Prostate gland (tissue), 2 donors: ENCODE data around the gene IGSF8. TPM values are rescaled to one million over a fixed set of nuclear protein-coding genes. Genes with fewer than 3 reads are reported as not detected.

ENCODE experiments used
- DNase-seq: peaks from one replicate; pipeline ENCODE4 v3.0.0-alpha.2; 2019; ENCODE audit warnings: low spot score
- H3K27ac ChIP-seq, 2 donors: fragments of 200-600 bp; sonication (generic); 2 replicates each; pipeline ENCODE4 v1.5.1; 2017 to 2019
- H3K27me3 ChIP-seq: fragments of 200-600 bp; sonication (generic); replicated peaks from 2 replicates; pipeline ENCODE4 v1.5.1; 2019; ENCODE audit not compliant: insufficient read depth
- H3K36me3 ChIP-seq, 2 donors: fragments of 200-600 bp; sonication (generic); 1 replicate in 1 of 2; 2 replicates in 1 of 2; pipeline versions ENCODE4 v1.5.1 to v1.8.1; 2017 to 2019
- H3K4me1 ChIP-seq: fragments of 200-600 bp; sonication (generic); replicated peaks from 2 replicates; pipeline ENCODE4 v1.5.1; 2019
- H3K4me3 ChIP-seq, 2 donors: fragments of 200-600 bp; sonication (generic); 2 replicates each; pipeline ENCODE4 v1.5.1; 2017 to 2019
- H3K9me3 ChIP-seq: fragments of 200-600 bp; sonication (generic); 2 replicates; pipeline ENCODE4 v1.5.1; 2017
- POLR2A ChIP-seq: fragments of 450-650 bp; IDR thresholded peaks from one replicate; pipeline ENCODE4 v1.6.1; 2016; ENCODE audit warnings: antibody characterized with exemption, mild to moderate bottlenecking
- POLR2AphosphoS5 ChIP-seq: sonication (generic); formaldehyde crosslinking; IDR thresholded peaks from one replicate; pipeline ENCODE4 v1.6.1; 2017; ENCODE audit warnings: antibody characterized with exemption
- WGBS: methylation state at CpG from one replicate; pipeline ENCODE4 v1.1.5; 2018; 5-methylcytosine and 5-hydroxymethylcytosine counted together
- intact Hi-C: fragments of 100-400 bp; cut with DNase I; formaldehyde crosslinking; loops from one replicate; pipeline ENCODE4 v1.14.2; 2022
- total RNA-seq, 2 donors: library from RNA; depleted of rRNA; stranded (reverse); fragments of >200 nt; gene quantifications; one replicate each; pipeline ENCODE4 v1.1.0, GENCODE V29; 2016
- TF ChIP-seq, protein P1 (sequence below), 4 experiments: fragments of 200-600 bp in 2 of 4; fragments of 450-650 bp in 2 of 4; sonication (generic) in 2 of 4; IDR thresholded peaks; 1 replicate in 3 of 4; 2 replicates in 1 of 4; pipeline ENCODE4 v1.5.1; 2016 to 2019; ENCODE audit warnings: antibody characterized with exemption in 4 of 4, mild to moderate bottlenecking in 2 of 4, moderate library complexity in 2 of 4

IGSF8 gene
- total RNA-seq, 2 donors from 2014 or later: 35.9 to 101 TPM

DNA sequence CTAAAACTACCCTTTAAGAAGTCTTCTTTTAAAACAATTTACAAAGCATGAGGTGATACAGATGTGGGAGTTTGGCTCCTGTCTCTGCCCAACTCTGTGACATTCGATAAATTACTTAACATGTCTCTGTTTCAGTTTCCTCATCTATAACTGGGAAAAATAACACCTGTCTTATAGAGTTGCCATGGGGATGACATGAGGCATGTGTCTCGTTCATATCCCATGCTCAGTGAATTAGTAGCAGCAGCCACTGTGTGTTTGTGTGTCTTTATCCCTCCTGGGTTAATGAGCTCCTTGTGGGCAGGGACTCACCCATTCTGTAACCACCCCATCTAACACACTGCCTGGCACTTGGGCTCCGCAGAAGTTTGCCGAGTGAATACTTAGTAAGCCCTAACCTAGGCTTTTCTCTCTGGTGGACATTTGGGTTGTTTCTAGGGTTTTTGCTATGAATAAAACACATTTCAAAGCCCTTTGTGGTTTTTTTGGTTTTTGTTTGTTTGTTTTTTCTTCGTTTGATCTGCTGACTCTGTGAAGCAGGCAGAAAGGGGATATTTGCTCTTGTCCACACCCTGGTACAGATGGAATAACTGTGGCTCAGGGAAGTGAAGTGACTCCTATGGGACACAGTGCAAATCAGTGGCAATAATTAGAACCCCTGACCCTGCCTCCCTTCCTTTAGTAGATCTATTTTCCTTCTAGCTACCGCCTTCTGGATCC lies 17.9 kb downstream of the IGSF8 start:
- Histone ChIP-seq H3K9me3 (no peaks in the 10 kb centered on the region), H3K27me3 (no peaks in the 10 kb centered on the region), H3K4me1 (no peaks in the 10 kb centered on the region), H3K4me3 (no peak overlapping the region), H3K27ac (no peak overlapping the region), H3K36me3 (no peaks in the 10 kb centered on the region)
- intact Hi-C loops: loop anchor here (5.0 kb wide), 1 partner anchor 33 kb away; no protein-coding TSS in a partner anchor
- TF ChIP-seq POLR2A: no peak
- TF ChIP-seq POLR2AphosphoS5: no peak
- TF ChIP-seq, protein P1, sequence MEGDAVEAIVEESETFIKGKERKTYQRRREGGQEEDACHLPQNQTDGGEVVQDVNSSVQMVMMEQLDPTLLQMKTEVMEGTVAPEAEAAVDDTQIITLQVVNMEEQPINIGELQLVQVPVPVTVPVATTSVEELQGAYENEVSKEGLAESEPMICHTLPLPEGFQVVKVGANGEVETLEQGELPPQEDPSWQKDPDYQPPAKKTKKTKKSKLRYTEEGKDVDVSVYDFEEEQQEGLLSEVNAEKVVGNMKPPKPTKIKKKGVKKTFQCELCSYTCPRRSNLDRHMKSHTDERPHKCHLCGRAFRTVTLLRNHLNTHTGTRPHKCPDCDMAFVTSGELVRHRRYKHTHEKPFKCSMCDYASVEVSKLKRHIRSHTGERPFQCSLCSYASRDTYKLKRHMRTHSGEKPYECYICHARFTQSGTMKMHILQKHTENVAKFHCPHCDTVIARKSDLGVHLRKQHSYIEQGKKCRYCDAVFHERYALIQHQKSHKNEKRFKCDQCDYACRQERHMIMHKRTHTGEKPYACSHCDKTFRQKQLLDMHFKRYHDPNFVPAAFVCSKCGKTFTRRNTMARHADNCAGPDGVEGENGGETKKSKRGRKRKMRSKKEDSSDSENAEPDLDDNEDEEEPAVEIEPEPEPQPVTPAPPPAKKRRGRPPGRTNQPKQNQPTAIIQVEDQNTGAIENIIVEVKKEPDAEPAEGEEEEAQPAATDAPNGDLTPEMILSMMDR (IDR thresholded peaks at IDR 0.05): no peak
- DNase-seq: no peak
- WGBS: 55% methylated on average over 6 of the region's 6 CpGs

DNA sequence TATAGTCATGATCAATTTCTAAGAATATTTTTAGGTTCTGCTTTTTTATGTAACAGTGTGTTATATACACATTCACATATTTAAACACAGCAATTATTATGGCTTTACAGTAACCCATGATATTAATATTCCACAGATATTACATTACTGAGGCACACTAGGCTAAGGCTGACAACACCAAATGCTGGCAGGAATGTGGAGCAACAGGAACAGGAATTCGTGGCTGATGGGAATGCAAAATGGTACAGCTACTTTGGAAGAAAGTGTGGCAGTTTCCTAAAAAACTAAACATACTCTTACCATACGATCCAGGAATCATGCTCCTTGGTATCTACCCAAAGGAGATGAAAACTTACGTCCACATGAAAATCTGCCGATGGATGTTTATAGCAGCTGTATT lies 19.0 kb downstream of the IGSF8 start:
- intact Hi-C loops: no loop called here
- Histone ChIP-seq H3K4me3 (no peak overlapping the region), H3K27me3 (no peaks in the 10 kb centered on the region), H3K9me3 (no peaks in the 10 kb centered on the region), H3K4me1 (no peaks in the 10 kb centered on the region), H3K27ac (no peak overlapping the region), H3K36me3 (no peaks in the 10 kb centered on the region)
- 65% methylated on average over 4 of the region's 4 CpGs for WGBS
- no peak for TF ChIP-seq POLR2A
- TF ChIP-seq, protein P1 (IDR thresholded peaks at IDR 0.05): no peak
- no peak for TF ChIP-seq POLR2AphosphoS5
- DNase-seq: no peak

DNA sequence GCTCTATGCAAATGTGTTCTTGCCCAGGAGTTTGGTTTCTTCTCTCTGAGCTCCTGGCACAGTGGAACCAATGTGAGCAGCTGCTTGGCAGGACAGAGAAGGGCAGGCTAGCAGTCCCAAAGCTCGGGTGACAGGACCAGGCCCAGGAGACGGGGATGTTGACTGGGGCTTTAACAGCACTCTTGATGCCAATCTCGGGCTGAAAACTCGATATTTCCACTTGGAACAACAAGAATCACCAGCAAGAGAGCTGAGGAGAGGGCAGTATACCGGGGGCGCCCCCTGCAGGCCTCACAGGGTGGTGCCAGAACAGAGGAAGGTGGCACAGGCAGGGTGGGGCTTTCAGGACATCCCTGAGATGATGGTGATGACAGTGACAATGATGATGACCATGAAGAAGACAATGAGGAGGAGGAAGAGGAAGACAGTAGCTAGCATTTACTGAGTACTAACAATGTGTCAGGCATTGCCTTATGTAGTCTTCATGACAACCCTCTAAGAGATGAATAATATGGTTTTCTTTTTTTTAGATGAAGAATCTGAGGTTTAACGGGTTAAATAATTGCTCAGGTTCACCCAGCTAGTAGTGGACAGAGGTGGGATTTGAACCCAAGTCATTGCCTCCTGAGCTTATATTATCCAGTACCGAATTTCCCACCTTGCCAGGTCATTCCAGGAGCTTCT lies 19.8 kb downstream of the IGSF8 start:
- no peaks in the 10 kb centered on the region for H3K9me3 ChIP-seq
- TF ChIP-seq, protein P1 (IDR thresholded peaks at IDR 0.05): peak; percentile 11 to 41 (median 38)
- no peak for TF ChIP-seq POLR2AphosphoS5
- DNase-seq: no peak
- no peaks in the 10 kb centered on the region for H3K4me1 ChIP-seq
- 20% methylated on average over 8 of the region's 8 CpGs for WGBS
- intact Hi-C loops: no loop called here
- no peak overlapping the region for H3K27ac ChIP-seq
- no peaks in the 10 kb centered on the region for H3K27me3 ChIP-seq
- no peak overlapping the region for H3K4me3 ChIP-seq
- no peaks in the 10 kb centered on the region for H3K36me3 ChIP-seq

DNA sequence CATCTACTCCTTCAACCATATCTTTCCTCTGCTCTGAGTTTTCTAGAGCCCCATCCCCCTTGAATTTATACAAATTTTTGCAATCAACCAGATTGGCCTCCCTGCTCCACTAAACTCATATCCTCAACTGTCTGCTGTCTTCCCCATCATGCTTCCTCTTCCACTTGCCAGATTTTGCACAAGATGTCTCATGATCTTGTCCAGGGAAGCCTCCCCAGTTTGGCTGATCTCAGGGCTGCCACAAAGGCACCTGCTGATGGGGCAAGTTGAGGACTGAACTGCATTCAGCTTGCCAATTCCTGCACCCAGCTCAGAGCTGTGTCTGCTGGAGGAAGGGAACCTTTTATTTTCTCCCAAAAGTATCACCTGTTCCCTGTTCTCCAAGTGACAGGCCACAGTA lies 20.9 kb downstream of the IGSF8 start:
- intact Hi-C loops: no loop called here
- TF ChIP-seq POLR2AphosphoS5 (no peak), POLR2A (no peak)
- TF ChIP-seq, protein P1 (IDR thresholded peaks at IDR 0.05): no peak
- Histone ChIP-seq H3K27ac (no peak overlapping the region), H3K36me3 (no peaks in the 10 kb centered on the region), H3K9me3 (no peaks in the 10 kb centered on the region), H3K27me3 (no peaks in the 10 kb centered on the region), H3K4me3 (no peak overlapping the region), H3K4me1 (no peaks in the 10 kb centered on the region)
- DNase-seq: no peak

DNA sequence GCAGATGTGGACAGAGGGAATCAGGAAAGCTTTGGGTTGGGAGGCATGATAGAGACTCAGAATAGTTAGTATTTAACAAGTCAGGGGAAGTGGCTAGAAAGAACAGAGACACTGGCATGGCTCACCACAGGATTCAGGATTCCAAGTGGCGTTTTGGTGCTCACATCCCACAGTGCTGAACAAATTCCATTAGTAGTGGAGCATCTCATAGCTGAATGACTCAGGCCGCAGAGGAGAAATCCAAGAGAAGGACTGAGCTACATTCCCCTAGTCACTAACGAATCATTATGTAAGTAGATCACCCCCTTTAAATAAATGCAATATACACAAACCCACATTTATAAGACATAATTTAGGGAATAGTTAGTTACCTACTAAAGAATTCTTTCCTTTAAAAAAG lies 22.1 kb downstream of the IGSF8 start:
- H3K27me3 ChIP-seq: no peaks in the 10 kb centered on the region
- intact Hi-C loops: no loop called here
- 91% methylated on average over 3 of the region's 3 CpGs for WGBS

More for the DNA sequence above, 22.1 kb downstream of the IGSF8 start:
- DNase-seq: no peak
- H3K9me3 ChIP-seq: no peaks in the 10 kb centered on the region
- no peaks in the 10 kb centered on the region for H3K36me3 ChIP-seq
- no peak overlapping the region for H3K27ac ChIP-seq
- no peaks in the 10 kb centered on the region for H3K4me1 ChIP-seq
- H3K4me3 ChIP-seq: no peak overlapping the region
- TF ChIP-seq, protein P1 (IDR thresholded peaks at IDR 0.05): no peak
- TF ChIP-seq POLR2AphosphoS5 (no peak), POLR2A (no peak)
